OCI-LY1 (cell line): ENCODE results near the gene OR2C1.

Experiments
- H2AFZ ChIP-seq: fragments of 200-600 bp; sonication (generic), shearing (Covaris generic); 2 replicates; pipeline ENCODE4 v1.6.0; 2014; ENCODE audit warnings: antibody characterized with exemption, mild to moderate bottlenecking, low read length
- H3F3A ChIP-seq: fragments of 200-600 bp; sonication (generic), shearing (Covaris generic); 2 replicates; pipeline ENCODE4 v1.6.0; 2014; ENCODE audit warnings: mild to moderate bottlenecking, antibody characterized with exemption, low read length, moderate library complexity; ENCODE audit not compliant: insufficient read depth
- H3K27ac ChIP-seq: fragments of 200-600 bp; sonication (generic); 2 replicates; pipeline ENCODE4 v1.5.1; 2014; ENCODE audit warnings: low read length, mixed run types, mild to moderate bottlenecking, low read depth; ENCODE audit not compliant: poor library complexity, severe bottlenecking
- H3K27me3 ChIP-seq: fragments of 200-600 bp; sonication (generic); 2 replicates; pipeline ENCODE4 v1.6.0; 2014; ENCODE audit warnings: antibody characterized with exemption, mild to moderate bottlenecking, low read length, moderate library complexity; ENCODE audit not compliant: insufficient read depth
- H3K36me3 ChIP-seq: fragments of 200-600 bp; sonication (generic); 2 replicates; pipeline ENCODE4 v1.6.1; 2014; ENCODE audit warnings: mild to moderate bottlenecking, antibody characterized with exemption, low read length, moderate library complexity, mixed read lengths; ENCODE audit not compliant: insufficient read depth
- H3K4me1 ChIP-seq: fragments of 200-600 bp; sonication (generic); 2 replicates; pipeline ENCODE4 v1.5.1; 2014; ENCODE audit warnings: mild to moderate bottlenecking, low read length, moderate library complexity; ENCODE audit not compliant: insufficient read depth, severe bottlenecking
- H3K4me2 ChIP-seq: fragments of 200-600 bp; sonication (generic), shearing (Covaris generic); 2 replicates; pipeline ENCODE4 v1.6.1; 2014; ENCODE audit warnings: low read length
- H3K4me3 ChIP-seq: fragments of 200-600 bp; sonication (generic); 2 replicates; pipeline ENCODE4 v1.5.1; 2014; ENCODE audit warnings: low read length, low read depth, mild to moderate bottlenecking, mixed read lengths; ENCODE audit not compliant: poor library complexity, severe bottlenecking
- H3K79me2 ChIP-seq: fragments of 200-600 bp; shearing (Covaris generic); 2 replicates; pipeline ENCODE4 v1.6.1; 2016; ENCODE audit warnings: mixed run types, low read length, mixed read lengths; ENCODE audit not compliant: insufficient read depth
- H3K9ac ChIP-seq: fragments of 200-600 bp; sonication (generic), shearing (Covaris generic); 2 replicates; pipeline ENCODE4 v1.6.1; 2014; ENCODE audit warnings: mild to moderate bottlenecking, low read length, mixed read lengths
- H3K9me2 ChIP-seq: fragments of 200-600 bp; sonication (generic), shearing (Covaris generic); 2 replicates; pipeline ENCODE4 v1.6.1; 2014; ENCODE audit warnings: low read depth, mild to moderate bottlenecking, low read length, mixed read lengths
- H3K9me3 ChIP-seq: fragments of 200-600 bp; shearing (Covaris generic); 2 replicates; pipeline ENCODE4 v1.6.1; 2014; ENCODE audit warnings: low read length, mixed read lengths
- H4K20me1 ChIP-seq: fragments of 200-600 bp; sonication (generic), shearing (Covaris generic); 2 replicates; pipeline ENCODE4 v1.6.0; 2016; ENCODE audit warnings: mild to moderate bottlenecking, low read length; ENCODE audit not compliant: insufficient read depth
- CTCF ChIP-seq: fragments of 200-600 bp; sonication (generic), shearing (Covaris generic); IDR thresholded peaks from 2 replicates; pipeline ENCODE4 v1.5.1; 2017; ENCODE audit warnings: mild to moderate bottlenecking, antibody characterized with exemption, low read length, moderate library complexity, mixed read lengths
- EZH2 ChIP-seq: fragments of 200-600 bp; sonication (generic), shearing (Covaris generic); IDR thresholded peaks from 2 replicates; pipeline ENCODE4 v1.8.0; 2017; ENCODE audit warnings: borderline replicate concordance, mixed run types, mild to moderate bottlenecking, antibody characterized with exemption, low read length, moderate library complexity, mixed read lengths

Gene OR2C1

GRCh38 chr16:3364774-3365427, 9.2 kb downstream of the OR2C1 start:
- no peak for TF ChIP-seq CTCF
- no peak for TF ChIP-seq EZH2
- H3K4me1 ChIP-seq: no peaks in the 10 kb centered on the region
- H2AFZ ChIP-seq: no peak overlapping the region
- H3K9me2 ChIP-seq: no peaks in the 10 kb centered on the region
- no peak overlapping the region for H3K4me3 ChIP-seq
- H3K36me3 ChIP-seq: no peaks in the 10 kb centered on the region
- H3K27me3 ChIP-seq: no peaks in the 10 kb centered on the region
- no peak overlapping the region for H3K4me2 ChIP-seq
- H3K9ac ChIP-seq: no peak overlapping the region
- no peaks in the 10 kb centered on the region for H3F3A ChIP-seq
- H3K79me2 ChIP-seq: no peaks in the 10 kb centered on the region
- H4K20me1 ChIP-seq: no peaks in the 10 kb centered on the region
- no peaks in the 10 kb centered on the region for H3K9me3 ChIP-seq
- no peak overlapping the region for H3K27ac ChIP-seq

GRCh38 chr16:3369073-3369472, 13.4 kb downstream of the OR2C1 start:
- no peak overlapping the region for H2AFZ ChIP-seq
- H3K9ac ChIP-seq: no peak overlapping the region
- no peaks in the 10 kb centered on the region for H3K79me2 ChIP-seq
- H3K27me3 ChIP-seq: no peaks in the 10 kb centered on the region; the same call in 1 of the 2 replicates
- H4K20me1 ChIP-seq: no peaks in the 10 kb centered on the region
- no peaks in the 10 kb centered on the region for H3K36me3 ChIP-seq
- no peaks in the 10 kb centered on the region for H3K4me1 ChIP-seq
- no peak overlapping the region for H3K4me2 ChIP-seq
- H3K9me3 ChIP-seq: no peaks in the 10 kb centered on the region
- no peaks in the 10 kb centered on the region for H3K9me2 ChIP-seq
- no peaks in the 10 kb centered on the region for H3F3A ChIP-seq
- H3K4me3 ChIP-seq: no peak overlapping the region
- H3K27ac ChIP-seq: no peak overlapping the region
- TF ChIP-seq EZH2: no peak
- TF ChIP-seq CTCF: no peak

- Histone ChIP-seq H3K4me3 (no peak overlapping the region), H3F3A (no peaks in the 10 kb centered on the region), H3K9me3 (no peaks in the 10 kb centered on the region; the same call in 1 of the 2 replicates), H3K36me3 (peaks cover 4% of the 10 kb centered on the region; the same call in 1 of the 2 replicates), H3K27ac (no peak overlapping the region), H4K20me1 (no peaks in the 10 kb centered on the region), H3K4me1 (no peaks in the 10 kb centered on the region), H3K79me2 (no peaks in the 10 kb centered on the region), H3K27me3 (no peaks in the 10 kb centered on the region; the same call in 1 of the 2 replicates), H3K4me2 (no peak overlapping the region), H3K9me2 (no peaks in the 10 kb centered on the region), H3K9ac (no peak overlapping the region), H2AFZ (no peak overlapping the region)
- TF ChIP-seq CTCF: no peak
- no peak for TF ChIP-seq EZH2
Observed at GRCh38 chr16:3375680-3376079, 20.0 kb downstream of the OR2C1 start.
